Measurements from ENCODE around the gene ESF1.

ESF1 gene

GRCh38 chr20:13672690-13673089, 112.0 kb downstream of the ESF1 start:
- no peak for DNase-seq (ENCODE audit: low read depth)

- DNase-seq (ENCODE audit: low read depth): peak; percentile 77
Observed at GRCh38 chr20:13671916-13672378, 112.8 kb downstream of the ESF1 start.

GRCh38 chr20:13671512-13671911, 113.2 kb downstream of the ESF1 start:
- no peak for DNase-seq (ENCODE audit: low read depth)

- DNase-seq (ENCODE audit: low read depth): no peak
Observed at GRCh38 chr20:13670160-13670559, 114.6 kb downstream of the ESF1 start.

- DNase-seq (ENCODE audit: low read depth): no peak
Observed at GRCh38 chr20:13665709-13666395, 118.9 kb downstream of the ESF1 start.
